Ovary (tissue), 3 donors: ENCODE measurements around the gene NEDD4.

Experiments
- EP300 ChIP-seq: sonication (generic); formaldehyde crosslinking; IDR thresholded peaks from one replicate; pipeline ENCODE4 v1.6.1; 2017; ENCODE audit warnings: antibody characterized with exemption
- POLR2A ChIP-seq: fragments of 450-650 bp; IDR thresholded peaks from one replicate; pipeline ENCODE4 v1.6.1; 2017; ENCODE audit warnings: antibody characterized with exemption, mild to moderate bottlenecking, moderate library complexity
- TF ChIP-seq, protein P1 (sequence below), 3 donors: fragments of 450-650 bp in 2 of 3; fragments of 200-600 bp in 1 of 3; IDR thresholded peaks; one replicate each; pipeline versions ENCODE4 v1.5.1 to v1.8.0; 2016 to 2022; ENCODE audit warnings: antibody characterized with exemption in 3 of 3, mild to moderate bottlenecking in 1 of 3
- donor health status: DM: no; HTN: no; CAD: no.

DNA sequence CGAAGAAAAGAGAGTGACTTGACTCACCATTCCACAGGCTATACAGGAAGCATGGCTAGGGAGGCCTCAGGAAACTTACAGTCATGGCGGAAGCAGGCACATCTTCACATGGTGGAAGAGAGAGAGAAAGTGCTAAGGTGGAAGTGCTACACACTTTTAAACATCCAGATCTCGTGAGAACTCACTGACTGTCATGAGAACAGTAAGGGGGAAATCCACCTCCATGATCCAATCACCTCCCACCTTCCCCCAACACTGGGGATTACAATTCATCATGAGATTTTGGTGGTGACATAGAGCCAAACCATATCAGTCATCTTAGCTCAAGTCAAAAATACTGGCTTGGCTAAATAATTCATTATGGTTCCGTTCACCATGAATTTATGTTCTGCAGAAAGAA is 45.3 kb upstream of the NEDD4 start:
- TF ChIP-seq, protein P1, sequence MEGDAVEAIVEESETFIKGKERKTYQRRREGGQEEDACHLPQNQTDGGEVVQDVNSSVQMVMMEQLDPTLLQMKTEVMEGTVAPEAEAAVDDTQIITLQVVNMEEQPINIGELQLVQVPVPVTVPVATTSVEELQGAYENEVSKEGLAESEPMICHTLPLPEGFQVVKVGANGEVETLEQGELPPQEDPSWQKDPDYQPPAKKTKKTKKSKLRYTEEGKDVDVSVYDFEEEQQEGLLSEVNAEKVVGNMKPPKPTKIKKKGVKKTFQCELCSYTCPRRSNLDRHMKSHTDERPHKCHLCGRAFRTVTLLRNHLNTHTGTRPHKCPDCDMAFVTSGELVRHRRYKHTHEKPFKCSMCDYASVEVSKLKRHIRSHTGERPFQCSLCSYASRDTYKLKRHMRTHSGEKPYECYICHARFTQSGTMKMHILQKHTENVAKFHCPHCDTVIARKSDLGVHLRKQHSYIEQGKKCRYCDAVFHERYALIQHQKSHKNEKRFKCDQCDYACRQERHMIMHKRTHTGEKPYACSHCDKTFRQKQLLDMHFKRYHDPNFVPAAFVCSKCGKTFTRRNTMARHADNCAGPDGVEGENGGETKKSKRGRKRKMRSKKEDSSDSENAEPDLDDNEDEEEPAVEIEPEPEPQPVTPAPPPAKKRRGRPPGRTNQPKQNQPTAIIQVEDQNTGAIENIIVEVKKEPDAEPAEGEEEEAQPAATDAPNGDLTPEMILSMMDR (IDR thresholded peaks at IDR 0.05), result no peak
- no peak for TF ChIP-seq POLR2A
- TF ChIP-seq EP300, result no peak
